KOPT-K1 (cell line): ENCODE measurements around the gene CPNE6.

Experiments
- H3K27ac ChIP-seq: fragments of 200-600 bp; sonication (generic); 2 replicates; pipeline ENCODE4 v1.5.1; 2016; ENCODE audit warnings: antibody characterized with exemption, mild to moderate bottlenecking, low read depth, low read length; ENCODE audit not compliant: poor library complexity, severe bottlenecking
- H3K36me3 ChIP-seq: fragments of 200-600 bp; sonication (generic); 2 replicates; pipeline ENCODE4 v1.5.1; 2017; ENCODE audit warnings: antibody characterized with exemption, mild to moderate bottlenecking, low read length, moderate library complexity; ENCODE audit not compliant: insufficient read depth
- H3K9me3 ChIP-seq: fragments of 200-600 bp; sonication (generic); 2 replicates; pipeline ENCODE4 v1.5.1; 2017; ENCODE audit warnings: antibody characterized with exemption, low read length, mild to moderate bottlenecking; ENCODE audit not compliant: insufficient read depth, poor library complexity, severe bottlenecking

The CPNE6 gene

DNA sequence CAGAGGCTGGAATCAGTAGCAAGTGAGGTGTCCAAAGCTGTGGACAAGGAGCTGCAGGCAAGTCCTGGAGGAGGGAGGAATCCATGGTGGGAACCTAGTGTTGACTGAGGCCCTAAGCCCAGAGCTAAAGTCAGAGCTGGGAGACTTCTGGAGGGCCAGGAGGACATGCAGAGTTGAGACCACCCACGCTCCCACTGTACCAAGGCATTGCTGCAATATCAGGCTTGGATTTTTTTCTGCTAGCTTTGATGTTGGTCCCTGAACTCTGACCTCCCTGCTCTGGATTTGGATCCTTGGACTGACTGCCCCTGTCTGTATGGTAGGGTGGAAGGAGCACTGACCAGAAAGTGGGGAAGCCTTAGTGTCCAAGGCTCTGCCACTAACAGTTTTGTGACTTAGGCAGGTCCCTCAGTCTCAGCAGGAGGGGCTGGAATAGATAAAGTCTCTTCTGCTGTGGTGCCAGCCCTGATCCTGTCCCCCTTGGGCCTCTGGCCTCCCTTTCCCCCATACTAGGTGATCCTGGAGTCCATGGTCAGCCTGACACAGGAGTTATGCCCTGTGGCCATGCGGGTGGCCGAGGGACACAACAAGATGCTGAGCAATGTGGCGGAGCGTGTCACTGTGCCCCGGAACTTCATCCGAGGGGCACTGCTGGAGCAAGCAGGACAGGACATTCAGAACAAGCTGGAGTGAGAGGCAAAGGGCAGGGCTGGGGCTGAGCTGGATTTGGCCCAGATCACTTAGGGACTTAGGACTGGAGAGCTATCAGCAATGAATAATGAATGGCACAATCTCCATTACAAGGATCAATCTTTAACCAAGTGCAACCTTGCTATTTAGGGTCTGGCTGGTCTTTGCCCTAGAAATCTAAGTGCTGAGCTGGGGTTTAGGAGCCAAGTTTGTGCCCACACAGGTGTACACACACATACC lies 10.1 kb upstream of the CPNE6 start:
- no peak overlapping the region for H3K27ac ChIP-seq
- no peaks in the 10 kb centered on the region for H3K36me3 ChIP-seq
- no peaks in the 10 kb centered on the region for H3K9me3 ChIP-seq

DNA sequence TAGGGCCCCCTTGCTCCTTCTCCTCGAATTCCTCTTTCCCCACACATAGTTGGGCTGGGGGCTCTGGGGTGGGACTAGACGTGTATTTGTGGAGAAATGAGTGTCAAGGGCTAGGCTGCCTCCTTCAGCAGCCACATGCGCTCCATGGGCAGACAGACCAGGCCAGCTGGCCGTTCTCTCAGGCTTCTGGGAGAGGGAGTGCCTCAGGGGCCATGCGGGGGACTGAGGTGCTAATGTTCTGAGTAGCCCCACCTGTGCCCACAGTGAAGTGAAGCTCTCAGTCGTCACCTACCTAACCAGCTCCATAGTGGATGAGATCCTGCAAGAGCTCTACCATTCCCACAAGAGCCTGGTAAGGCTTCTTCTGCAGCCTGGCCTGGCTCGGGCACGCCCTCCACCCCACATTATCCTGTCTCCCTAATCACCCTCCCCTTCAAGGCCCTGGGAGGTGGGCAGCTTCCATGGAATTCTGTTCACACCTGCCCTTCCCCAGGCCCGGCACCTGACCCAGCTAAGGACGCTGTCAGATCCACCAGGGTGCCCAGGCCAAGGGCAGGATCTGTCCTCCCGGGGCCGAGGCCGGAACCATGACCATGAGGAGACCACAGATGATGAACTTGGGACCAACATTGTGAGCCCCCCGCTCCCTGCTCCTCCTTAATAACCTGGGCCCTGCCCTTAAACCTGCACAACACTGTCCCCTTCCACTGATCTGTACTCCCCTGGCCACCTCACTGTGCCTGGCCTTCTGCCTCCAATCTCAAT lies 9.0 kb upstream of the CPNE6 start:
- no peak overlapping the region for H3K27ac ChIP-seq
- no peaks in the 10 kb centered on the region for H3K36me3 ChIP-seq
- H3K9me3 ChIP-seq, result no peaks in the 10 kb centered on the region

DNA sequence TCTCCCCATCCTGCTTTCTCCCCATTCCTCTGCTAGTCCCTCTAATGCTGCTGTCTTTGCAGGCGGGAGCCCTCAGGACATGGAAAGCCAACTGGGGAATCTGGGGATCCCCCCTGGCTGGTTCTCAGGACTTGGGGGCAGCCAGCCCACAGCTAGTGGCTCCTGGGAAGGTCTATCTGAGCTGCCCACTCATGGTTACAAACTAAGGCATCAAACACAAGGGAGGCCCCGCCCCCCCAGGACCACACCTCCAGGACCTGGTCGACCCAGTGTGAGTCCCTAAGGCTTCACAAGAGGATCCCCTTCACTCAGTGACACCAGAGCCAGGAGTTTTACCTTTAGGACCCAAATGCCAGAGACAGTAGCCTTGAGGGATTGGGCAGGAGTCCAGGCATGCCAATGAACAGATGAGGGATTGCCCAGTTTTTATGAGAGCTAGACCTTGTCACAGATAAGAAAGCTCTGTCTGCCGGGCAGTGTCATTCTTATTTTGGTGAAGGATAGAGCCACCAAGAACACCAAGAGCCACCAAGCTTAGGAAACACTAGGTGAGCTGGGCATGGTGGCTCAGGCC lies 8.0 kb upstream of the CPNE6 start:
- Histone ChIP-seq H3K9me3 (no peaks in the 10 kb centered on the region), H3K27ac (no peak overlapping the region), H3K36me3 (no peaks in the 10 kb centered on the region)

DNA sequence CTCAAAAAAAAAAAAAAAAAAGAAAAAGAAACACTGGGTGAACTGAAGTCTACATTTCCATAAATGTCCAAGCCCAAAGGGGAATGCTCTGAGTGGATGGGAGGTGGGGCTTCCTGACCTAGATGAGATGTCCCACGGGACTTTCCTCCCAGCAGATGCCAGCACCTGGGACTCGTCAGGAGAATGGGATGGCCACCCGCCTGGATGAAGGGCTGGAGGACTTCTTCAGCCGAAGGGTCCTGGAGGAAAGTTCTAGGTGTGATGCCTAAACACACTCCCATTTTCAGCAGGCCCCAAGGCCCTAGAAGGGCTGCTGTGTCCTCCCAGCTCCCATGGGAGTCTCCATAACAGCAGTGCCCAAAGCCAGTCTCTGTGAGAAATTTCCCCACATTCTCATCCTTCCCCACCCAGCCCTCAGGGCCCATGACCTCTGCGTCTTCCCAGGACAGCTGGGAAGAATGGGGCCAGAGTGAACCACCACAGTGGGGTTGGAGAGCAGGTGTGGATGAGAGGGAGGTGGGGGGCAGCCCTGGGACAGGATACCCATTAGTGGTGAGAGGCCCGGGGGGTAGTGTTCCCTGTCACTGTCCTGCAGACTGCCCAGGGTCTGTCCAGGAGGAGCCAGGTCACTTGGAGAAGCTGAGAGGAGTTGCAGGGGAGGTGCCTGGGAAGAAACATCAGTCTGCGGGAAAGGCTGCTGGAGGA lies 7.1 kb upstream of the CPNE6 start:
- no peak overlapping the region for H3K27ac ChIP-seq
- no peaks in the 10 kb centered on the region for H3K9me3 ChIP-seq

DNA sequence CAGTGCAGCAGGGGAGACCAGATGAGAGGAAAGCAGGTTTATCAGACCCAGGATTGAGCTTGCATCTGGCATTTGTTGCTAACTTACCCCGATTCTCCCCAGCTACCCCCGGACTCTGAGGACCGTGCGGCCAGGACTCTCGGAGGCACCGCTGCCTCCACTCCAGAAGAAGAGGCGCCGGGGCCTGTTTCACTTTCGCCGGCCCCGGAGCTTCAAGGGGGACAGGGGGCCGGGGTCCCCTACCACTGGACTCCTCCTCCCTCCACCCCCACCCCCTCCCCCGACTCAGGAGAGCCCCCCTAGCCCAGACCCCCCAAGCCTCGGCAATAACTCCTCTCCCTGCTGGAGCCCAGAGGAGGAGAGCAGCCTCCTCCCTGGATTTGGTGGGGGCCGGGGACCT lies 6.5 kb upstream of the CPNE6 start:
- no peak overlapping the region for H3K27ac ChIP-seq
- H3K9me3 ChIP-seq, result no peaks in the 10 kb centered on the region
- H3K36me3 ChIP-seq, result no peaks in the 10 kb centered on the region

More for the DNA sequence above, 7.1 kb upstream of the CPNE6 start:
- no peaks in the 10 kb centered on the region for H3K36me3 ChIP-seq

DNA sequence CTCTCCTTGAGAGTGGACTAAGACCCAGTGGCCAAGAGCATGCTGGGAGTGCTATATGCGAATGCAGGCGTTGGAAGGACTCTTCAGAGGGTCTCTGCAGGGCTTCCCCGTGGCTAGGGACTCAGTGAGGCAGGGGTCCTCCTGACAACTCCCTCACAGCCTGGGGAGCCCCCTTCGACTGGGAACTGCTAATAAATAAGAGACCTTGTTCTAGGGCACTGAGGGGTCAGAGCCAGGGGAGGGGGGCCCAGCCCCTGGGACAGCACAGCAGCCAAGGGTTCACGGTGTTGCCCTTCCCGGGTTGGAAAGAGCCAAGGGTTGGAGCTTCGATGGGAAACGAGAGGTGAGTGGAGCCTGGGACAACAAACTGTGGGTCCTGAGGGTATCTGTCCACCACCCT lies 6.0 kb upstream of the CPNE6 start:
- no peak overlapping the region for H3K27ac ChIP-seq
- H3K36me3 ChIP-seq, result no peaks in the 10 kb centered on the region
- no peaks in the 10 kb centered on the region for H3K9me3 ChIP-seq

DNA sequence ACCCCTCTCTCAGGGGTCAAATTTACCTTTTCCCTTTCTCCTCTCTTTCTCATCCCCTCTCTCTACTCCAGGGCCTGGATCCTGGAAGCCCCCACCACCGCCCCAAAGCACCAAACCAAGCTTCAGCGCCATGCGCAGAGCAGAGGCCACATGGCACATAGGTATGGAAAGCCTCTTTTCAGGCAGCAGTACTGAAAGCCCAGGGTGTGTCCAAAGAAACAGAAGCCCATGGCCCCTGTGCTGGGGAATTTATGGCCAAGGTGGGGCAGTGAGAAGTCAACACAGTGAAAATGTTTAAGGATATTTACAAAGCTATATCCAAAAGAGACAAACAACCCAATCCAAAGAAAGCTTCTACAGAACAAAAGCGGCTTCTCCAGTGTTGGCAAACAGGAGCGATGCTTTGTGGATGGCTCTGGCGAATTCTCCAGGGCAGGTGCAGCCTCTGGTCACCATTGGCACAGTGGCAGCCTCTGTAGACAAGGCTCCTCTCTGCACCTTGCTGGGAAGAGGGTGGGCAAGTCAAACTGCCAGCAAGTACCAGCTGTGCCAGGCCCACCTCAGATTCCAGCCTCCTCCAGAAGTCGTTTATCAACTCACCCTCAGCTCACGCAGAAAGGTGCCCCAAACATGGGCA lies 4.7 kb upstream of the CPNE6 start:
- no peaks in the 10 kb centered on the region for H3K9me3 ChIP-seq
- no peaks in the 10 kb centered on the region for H3K36me3 ChIP-seq
- no peak overlapping the region for H3K27ac ChIP-seq

DNA sequence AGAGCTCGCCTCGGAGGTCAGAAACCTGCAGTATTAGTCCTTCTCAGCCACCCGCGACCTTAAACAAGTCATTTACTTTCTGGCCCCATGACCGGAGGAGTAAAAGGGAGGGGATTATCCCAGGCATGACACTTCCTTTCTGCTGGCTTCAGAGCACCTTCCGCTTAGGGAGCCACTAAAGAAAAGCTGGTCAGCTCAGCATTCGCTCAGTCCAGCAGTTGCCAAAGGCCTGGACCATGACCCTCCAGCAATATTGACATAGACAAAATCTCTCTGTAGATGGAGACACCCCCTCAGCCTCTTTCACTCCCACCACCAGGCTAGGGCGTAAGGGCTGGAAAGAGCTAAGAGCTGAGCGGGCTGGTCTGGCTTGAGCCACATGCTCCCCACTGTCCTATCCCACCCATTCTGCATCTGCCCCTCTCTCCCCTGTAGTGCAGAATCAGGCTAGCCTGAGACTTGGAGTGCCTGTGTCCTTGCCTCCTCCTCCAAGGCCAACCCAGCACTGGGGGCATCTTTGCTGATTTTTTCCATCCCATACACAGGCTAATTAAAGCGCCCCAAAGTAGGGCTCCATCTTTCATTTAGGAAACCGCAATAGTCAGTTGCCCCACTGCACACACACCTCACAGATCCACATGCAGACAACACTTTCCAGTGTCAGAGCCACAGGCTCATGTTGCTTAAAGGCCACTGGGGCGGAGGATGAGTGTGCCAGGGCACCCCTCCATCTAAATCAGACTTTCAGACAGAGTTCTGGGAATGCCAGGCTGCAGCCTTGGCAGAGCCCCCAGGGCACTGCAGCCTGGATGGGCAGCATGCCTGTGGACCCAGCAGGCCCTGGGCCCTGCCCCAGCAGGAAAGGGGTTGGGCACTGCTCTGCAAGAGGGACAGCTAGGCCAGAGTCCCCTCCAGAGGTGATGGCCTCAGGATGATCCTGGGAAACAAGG lies 4.0 kb upstream of the CPNE6 start:
- Histone ChIP-seq H3K27ac (no peak overlapping the region), H3K9me3 (no peaks in the 10 kb centered on the region), H3K36me3 (no peaks in the 10 kb centered on the region)

DNA sequence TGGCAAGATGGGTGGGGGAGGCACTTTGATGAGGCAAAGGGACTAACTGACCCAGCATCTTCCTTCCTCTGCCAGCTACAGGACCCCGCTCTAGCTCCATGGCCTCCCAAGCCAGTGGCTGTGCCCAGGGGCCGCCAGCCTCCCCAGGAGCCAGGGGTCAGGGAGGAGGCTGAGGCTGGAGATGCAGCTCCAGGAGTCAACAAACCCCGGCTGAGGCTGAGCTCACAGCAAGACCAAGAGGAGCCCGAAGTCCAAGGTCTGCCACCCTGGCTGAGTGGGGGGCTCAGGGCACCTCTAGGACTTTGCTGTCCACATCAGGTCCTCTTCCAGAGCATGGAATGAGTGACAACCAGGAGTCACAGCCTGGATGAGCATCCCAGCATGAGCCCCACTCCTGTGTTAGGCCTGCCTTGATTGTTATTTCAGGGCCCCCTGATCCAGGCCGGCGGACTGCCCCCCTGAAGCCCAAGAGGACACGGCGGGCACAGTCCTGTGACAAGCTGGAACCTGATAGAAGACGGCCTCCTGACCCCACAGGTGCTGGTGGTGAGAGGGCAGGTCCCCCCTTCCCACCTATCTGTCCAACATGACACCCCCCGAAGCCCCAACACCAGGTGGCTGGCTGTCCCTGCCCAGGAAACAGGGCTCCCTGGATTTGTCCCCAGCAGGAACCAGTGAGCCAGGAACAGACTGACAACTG lies 2.5 kb upstream of the CPNE6 start:
- Histone ChIP-seq H3K27ac (no peak overlapping the region), H3K36me3 (no peaks in the 10 kb centered on the region), H3K9me3 (no peaks in the 10 kb centered on the region)

DNA sequence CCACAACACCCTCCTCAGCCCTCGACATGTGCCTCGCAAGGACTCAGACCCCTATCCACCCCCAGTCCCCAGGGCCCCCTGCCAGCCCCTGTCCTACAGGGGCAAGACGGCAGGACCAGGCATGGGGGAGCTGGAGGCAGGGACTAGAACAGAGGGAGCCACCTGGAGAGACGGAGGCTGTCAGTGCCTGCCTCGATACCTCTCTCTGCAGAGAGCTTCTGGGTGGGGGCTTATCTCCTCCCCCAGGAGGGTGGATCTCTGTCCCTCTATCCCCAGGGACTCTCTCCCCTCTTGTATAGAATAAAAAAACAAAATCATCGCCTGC lies 2.0 kb upstream of the CPNE6 start:
- Histone ChIP-seq H3K9me3 (no peaks in the 10 kb centered on the region), H3K36me3 (no peaks in the 10 kb centered on the region), H3K27ac (no peak overlapping the region)

DNA sequence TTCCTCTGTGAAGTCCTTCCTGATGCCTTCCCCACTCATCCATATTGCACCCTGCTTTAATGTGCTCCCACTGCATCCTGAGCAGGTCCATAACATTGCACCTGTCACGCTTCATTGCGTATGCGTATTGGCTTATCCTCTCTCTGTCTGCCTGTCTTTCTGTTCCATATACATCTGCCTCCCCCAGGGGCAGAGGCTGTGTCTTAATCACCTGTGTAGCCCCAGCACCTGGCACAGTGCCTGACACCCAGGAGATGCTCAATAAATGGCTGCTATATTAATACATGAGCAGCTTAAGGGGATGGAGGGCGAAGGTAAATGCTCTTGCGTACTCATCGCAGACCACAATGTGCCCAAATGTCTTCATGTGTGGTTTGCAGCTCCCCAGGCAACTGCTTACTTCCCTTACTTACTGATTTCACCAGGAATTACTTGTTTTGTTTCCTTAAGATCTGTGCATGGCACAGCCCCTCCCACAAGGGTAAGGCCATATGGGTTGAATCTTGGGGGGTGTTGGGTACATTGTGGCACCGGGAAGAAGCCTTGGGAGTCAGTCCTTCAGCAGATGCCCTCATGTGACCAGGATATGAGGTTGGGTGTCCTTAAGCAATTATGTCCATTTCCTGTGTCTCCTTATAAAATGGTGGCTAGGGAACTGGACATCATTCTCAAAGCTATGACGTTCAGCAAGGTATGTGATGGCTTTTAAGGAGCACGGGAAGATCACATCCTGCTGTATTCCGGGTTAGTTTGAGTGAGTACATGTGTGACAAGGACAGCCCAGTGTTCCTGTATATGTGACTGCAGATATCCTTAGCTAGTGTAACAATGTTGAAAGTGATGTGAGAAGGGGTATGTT lies 848 bp upstream of the CPNE6 start:
- Histone ChIP-seq H3K9me3 (no peaks in the 10 kb centered on the region), H3K36me3 (no peaks in the 10 kb centered on the region), H3K27ac (no peak overlapping the region)

DNA sequence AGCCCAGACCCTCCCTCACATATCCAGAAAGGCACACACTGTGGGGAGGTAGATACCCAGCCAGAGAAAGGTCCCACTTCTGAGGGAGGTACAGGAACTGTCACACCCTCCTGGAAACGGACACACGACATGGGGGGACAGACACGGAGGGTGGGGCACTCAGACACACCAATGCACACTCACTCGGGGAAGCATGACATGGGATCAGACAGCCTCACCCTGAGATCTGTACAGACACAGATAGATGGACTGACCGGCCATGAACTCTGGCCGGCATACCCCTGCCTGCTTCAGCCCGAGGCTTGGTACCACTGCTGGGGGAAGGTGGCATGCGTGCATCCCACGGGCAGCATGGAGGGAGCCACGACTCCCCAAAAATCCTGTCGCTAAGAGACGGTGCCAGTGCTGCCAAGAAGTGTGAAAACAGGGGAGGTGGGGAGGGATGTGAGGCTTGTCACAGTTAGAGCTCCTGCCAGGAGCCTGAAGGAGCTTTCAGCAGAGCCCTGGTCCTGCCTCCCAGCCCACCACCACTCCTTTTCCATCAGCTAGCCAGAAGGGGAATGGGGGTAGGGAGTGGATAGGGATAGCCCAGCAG lies 571 bp downstream of the CPNE6 start:
- H3K36me3 ChIP-seq, result no peaks in the 10 kb centered on the region
- H3K9me3 ChIP-seq, result no peaks in the 10 kb centered on the region
- H3K27ac ChIP-seq, result no peak overlapping the region
